Omental fat pad (tissue), 4 donors: ENCODE data around the gene AUTS2. TPM values are rescaled to one million over a fixed set of nuclear protein-coding genes. Genes with fewer than 3 reads are reported as not detected.

ENCODE experiments used
- ATAC-seq: fragments of 150-250 bp; one replicate; pipeline ENCODE4 v1.9.1; 2016; ENCODE audit warnings: mild to moderate bottlenecking, moderate library complexity; ENCODE audit not compliant: low FRiP score
- DNase-seq: peaks from one replicate; pipeline ENCODE4 v3.0.0-alpha.2; 2019; ENCODE audit warnings: low spot score
- total RNA-seq, 4 donors: library from RNA; depleted of rRNA; stranded (reverse); fragments of >200 nt; gene quantifications; one replicate each; pipeline ENCODE4 v1.1.0, GENCODE V29; 2016
- TF ChIP-seq, protein P1 (sequence below), 3 donors: fragments of 450-650 bp; IDR thresholded peaks; one replicate each; pipeline ENCODE4 v1.5.1; 2016 to 2017; ENCODE audit warnings: antibody characterized with exemption in 3 of 3, mild to moderate bottlenecking in 3 of 3, moderate library complexity in 2 of 3

The AUTS2 gene
- total RNA-seq, 4 donors from 2014 or later, result 13.2 to 27.0 (median 21.2) TPM

DNA sequence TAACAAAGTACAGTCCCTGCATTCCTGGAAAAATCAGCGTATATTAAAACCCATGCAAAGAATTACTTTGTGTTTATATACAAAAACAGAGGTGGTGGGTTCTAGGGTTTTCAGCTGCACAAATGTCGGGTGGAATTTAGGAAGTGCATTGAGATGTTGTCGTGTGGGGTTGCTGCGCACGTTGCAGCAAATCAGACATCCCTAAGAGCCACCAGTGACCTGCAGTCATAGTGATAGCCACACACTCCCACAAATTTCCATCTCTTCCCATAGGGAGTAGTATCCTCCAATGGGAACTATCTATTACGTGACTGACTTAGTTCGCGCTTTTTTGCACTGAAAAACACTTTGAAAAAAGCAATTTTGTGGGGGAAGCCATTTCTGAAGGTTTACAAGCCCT is 1158.5 kb downstream of the AUTS2 start:
- DNase-seq (no peak), ATAC-seq (no peak)
- TF ChIP-seq, protein P1, sequence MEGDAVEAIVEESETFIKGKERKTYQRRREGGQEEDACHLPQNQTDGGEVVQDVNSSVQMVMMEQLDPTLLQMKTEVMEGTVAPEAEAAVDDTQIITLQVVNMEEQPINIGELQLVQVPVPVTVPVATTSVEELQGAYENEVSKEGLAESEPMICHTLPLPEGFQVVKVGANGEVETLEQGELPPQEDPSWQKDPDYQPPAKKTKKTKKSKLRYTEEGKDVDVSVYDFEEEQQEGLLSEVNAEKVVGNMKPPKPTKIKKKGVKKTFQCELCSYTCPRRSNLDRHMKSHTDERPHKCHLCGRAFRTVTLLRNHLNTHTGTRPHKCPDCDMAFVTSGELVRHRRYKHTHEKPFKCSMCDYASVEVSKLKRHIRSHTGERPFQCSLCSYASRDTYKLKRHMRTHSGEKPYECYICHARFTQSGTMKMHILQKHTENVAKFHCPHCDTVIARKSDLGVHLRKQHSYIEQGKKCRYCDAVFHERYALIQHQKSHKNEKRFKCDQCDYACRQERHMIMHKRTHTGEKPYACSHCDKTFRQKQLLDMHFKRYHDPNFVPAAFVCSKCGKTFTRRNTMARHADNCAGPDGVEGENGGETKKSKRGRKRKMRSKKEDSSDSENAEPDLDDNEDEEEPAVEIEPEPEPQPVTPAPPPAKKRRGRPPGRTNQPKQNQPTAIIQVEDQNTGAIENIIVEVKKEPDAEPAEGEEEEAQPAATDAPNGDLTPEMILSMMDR (IDR thresholded peaks at IDR 0.05), result no peak

DNA sequence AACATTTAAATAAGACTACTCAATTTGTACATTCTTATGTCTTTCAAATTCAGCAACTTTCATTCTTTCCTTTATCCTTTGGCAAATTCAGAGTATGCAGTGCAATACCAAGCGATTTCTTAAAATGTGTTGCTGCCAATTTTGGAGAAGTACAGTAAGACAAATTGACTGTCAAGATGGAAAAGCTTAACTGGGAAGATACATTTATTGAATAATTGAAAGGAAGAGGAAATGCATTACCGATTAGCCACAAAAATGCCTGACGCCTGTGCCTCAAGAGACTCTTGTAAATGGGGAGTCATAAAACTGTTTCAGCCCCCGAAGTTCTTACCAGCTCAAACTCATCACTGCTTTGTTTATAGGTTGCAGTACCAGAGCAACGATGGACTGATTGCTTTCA is 1160.4 kb downstream of the AUTS2 start:
- ATAC-seq (no peak), DNase-seq (no peak)
- TF ChIP-seq, protein P1 (IDR thresholded peaks at IDR 0.05), result no peak

DNA sequence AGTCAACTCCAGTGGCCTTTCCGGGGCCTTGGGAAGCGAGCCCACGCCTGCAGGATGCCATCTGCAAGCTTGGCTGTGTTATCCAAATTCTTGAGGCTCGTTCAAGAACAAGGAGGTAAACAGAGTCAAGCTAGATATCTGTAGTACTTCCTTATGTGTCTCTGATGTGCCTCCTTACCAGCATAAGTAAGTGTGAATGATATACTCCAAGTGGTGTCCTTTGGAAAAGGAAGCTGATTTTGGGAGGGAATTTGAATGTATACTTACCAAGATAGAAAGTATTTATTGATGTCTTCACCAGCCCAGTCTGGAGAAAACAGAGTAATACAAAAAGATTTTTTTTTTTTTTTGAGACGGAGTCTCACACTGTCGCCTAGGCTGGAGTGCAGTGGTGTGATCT is 1161.4 kb downstream of the AUTS2 start:
- TF ChIP-seq, protein P1 (IDR thresholded peaks at IDR 0.05), result no peak
- ATAC-seq (no peak), DNase-seq (no peak)

DNA sequence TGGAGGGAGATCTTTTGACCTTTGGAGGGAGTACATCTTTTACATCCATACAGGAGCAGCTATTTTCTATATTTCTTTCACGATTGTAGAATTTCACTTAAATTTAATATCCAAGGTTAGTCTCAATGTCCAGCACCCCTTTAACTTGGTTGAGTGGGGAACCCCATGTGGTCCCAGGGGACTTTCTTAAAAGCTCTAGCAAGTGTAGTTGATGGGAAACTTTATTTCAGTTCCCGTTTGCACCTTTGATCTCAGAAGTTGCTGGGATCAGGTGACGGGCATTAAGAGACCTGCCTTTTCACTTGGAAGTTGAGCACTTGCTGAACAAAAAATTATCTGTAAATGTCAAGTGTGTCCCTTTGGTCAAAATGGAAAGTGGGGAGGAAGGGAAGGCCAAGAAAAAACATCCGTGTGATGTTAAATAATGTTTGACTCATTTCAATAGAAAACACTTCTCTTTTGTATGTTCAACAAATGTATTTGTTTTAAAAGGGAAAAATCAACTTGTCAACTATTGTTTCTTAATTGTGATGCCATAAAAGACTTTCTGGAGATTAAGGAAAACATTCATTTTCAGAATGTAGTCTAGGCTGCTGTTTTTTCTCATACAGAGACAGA is 1163.5 kb downstream of the AUTS2 start:
- no peak for ATAC-seq
- TF ChIP-seq, protein P1 (IDR thresholded peaks at IDR 0.05), result no peak
- DNase-seq, result no peak

DNA sequence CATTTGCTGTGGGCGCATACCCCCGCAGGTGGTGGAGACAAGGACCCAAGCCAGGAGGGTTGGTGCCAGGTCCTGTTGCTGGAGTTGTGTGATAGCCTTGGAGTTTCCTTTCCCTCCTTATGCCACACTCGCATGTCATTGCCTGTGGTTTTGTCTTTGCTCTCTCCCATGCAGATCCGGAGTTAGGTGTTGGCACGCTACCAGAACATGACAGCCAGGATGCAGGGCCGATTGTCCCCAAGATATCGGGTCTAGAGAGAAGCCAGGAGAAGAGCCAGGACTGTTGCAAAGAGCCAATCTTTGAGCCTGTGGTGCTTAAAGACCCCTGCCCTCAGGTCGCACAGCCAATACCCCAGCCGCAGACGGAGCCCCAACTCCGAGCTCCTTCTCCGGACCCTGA is 1164.4 kb downstream of the AUTS2 start:
- TF ChIP-seq, protein P1 (IDR thresholded peaks at IDR 0.05), result no peak
- no peak for DNase-seq
- ATAC-seq, result no peak

DNA sequence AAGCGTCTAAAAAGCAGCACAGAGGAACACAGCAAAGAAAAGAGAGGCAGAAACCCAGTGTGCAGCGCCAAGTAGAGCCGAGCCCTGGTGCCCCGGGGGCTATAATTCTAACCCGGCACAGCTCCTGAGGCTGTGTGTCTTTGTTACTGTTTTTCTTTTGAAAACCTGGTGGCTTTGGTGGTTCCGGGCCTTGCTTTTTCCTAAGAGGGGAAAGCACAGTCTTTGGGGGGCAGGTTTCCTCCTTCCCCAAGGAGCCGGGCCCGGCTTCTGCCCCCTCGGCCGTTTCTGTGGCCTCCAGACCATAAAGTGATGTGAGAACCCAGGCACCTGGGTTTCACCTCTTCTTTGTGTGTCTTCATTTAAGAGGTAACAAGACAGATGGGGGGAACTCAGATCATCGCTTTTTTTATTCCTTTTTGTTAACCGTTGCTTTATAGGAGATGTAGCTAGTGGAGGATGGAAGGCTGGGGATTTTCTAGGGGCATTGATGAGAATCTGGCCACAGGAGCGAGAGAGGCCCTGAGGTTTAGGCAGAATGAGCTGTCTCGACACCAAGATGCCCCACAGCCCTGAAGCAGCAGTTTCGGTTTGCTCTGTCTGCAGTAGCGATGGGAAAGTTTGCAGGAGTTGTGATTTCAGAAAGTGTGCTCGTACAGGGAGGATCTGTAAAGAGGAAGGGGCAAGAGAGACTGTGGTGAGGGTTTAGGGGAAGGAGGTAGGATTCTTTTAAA is 1165.9 kb downstream of the AUTS2 start:
- DNase-seq (no peak), ATAC-seq (no peak)
- TF ChIP-seq, protein P1 (IDR thresholded peaks at IDR 0.05), result no peak

DNA sequence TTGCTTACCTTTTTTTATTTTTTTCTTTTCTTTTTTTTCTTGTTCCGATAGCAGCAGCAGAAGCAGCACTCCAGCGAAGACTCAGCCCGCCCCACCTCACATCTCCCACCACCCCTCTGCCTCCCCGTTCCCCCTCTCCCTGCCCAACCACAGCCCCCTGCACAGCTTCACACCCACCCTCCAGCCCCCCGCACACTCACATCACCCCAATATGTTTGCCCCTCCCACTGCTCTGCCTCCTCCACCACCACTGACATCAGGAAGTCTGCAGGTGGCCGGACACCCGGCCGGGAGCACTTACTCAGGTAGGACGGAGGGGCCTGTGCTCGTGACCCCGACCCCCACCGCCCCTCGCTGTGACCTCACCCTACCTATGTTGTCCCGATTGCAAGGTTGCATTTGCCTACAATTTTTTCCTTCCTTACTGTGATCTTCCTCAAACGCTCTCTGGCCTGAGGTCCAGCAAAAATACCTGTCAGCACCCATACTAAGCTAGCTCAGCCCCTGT is 1166.5 kb downstream of the AUTS2 start:
- DNase-seq (no peak), ATAC-seq (no peak)
- TF ChIP-seq, protein P1 (IDR thresholded peaks at IDR 0.05), result no peak
